OCI-LY1 (cell line): ENCODE results near the gene CNTROB.

Experiments used
- H2AFZ ChIP-seq: fragments of 200-600 bp; sonication (generic), shearing (Covaris generic); 2 replicates; pipeline ENCODE4 v1.6.0; 2014; ENCODE audit warnings: antibody characterized with exemption, mild to moderate bottlenecking, low read length
- H3F3A ChIP-seq: fragments of 200-600 bp; sonication (generic), shearing (Covaris generic); 2 replicates; pipeline ENCODE4 v1.6.0; 2014; ENCODE audit warnings: mild to moderate bottlenecking, antibody characterized with exemption, low read length, moderate library complexity; ENCODE audit not compliant: insufficient read depth
- H3K27ac ChIP-seq: fragments of 200-600 bp; sonication (generic); 2 replicates; pipeline ENCODE4 v1.5.1; 2014; ENCODE audit warnings: low read length, mixed run types, mild to moderate bottlenecking, low read depth; ENCODE audit not compliant: poor library complexity, severe bottlenecking
- H3K27me3 ChIP-seq: fragments of 200-600 bp; sonication (generic); 2 replicates; pipeline ENCODE4 v1.6.0; 2014; ENCODE audit warnings: antibody characterized with exemption, mild to moderate bottlenecking, low read length, moderate library complexity; ENCODE audit not compliant: insufficient read depth
- H3K36me3 ChIP-seq: fragments of 200-600 bp; sonication (generic); 2 replicates; pipeline ENCODE4 v1.6.1; 2014; ENCODE audit warnings: mild to moderate bottlenecking, antibody characterized with exemption, low read length, moderate library complexity, mixed read lengths; ENCODE audit not compliant: insufficient read depth
- H3K4me1 ChIP-seq: fragments of 200-600 bp; sonication (generic); 2 replicates; pipeline ENCODE4 v1.5.1; 2014; ENCODE audit warnings: mild to moderate bottlenecking, low read length, moderate library complexity; ENCODE audit not compliant: insufficient read depth, severe bottlenecking
- H3K4me2 ChIP-seq: fragments of 200-600 bp; sonication (generic), shearing (Covaris generic); 2 replicates; pipeline ENCODE4 v1.6.1; 2014; ENCODE audit warnings: low read length
- H3K4me3 ChIP-seq: fragments of 200-600 bp; sonication (generic); 2 replicates; pipeline ENCODE4 v1.5.1; 2014; ENCODE audit warnings: low read length, low read depth, mild to moderate bottlenecking, mixed read lengths; ENCODE audit not compliant: poor library complexity, severe bottlenecking
- H3K79me2 ChIP-seq: fragments of 200-600 bp; shearing (Covaris generic); 2 replicates; pipeline ENCODE4 v1.6.1; 2016; ENCODE audit warnings: mixed run types, low read length, mixed read lengths; ENCODE audit not compliant: insufficient read depth
- H3K9ac ChIP-seq: fragments of 200-600 bp; sonication (generic), shearing (Covaris generic); 2 replicates; pipeline ENCODE4 v1.6.1; 2014; ENCODE audit warnings: mild to moderate bottlenecking, low read length, mixed read lengths
- H3K9me2 ChIP-seq: fragments of 200-600 bp; sonication (generic), shearing (Covaris generic); 2 replicates; pipeline ENCODE4 v1.6.1; 2014; ENCODE audit warnings: low read depth, mild to moderate bottlenecking, low read length, mixed read lengths
- H3K9me3 ChIP-seq: fragments of 200-600 bp; shearing (Covaris generic); 2 replicates; pipeline ENCODE4 v1.6.1; 2014; ENCODE audit warnings: low read length, mixed read lengths
- H4K20me1 ChIP-seq: fragments of 200-600 bp; sonication (generic), shearing (Covaris generic); 2 replicates; pipeline ENCODE4 v1.6.0; 2016; ENCODE audit warnings: mild to moderate bottlenecking, low read length; ENCODE audit not compliant: insufficient read depth
- CTCF ChIP-seq: fragments of 200-600 bp; sonication (generic), shearing (Covaris generic); IDR thresholded peaks from 2 replicates; pipeline ENCODE4 v1.5.1; 2017; ENCODE audit warnings: mild to moderate bottlenecking, antibody characterized with exemption, low read length, moderate library complexity, mixed read lengths
- EZH2 ChIP-seq: fragments of 200-600 bp; sonication (generic), shearing (Covaris generic); IDR thresholded peaks from 2 replicates; pipeline ENCODE4 v1.8.0; 2017; ENCODE audit warnings: borderline replicate concordance, mixed run types, mild to moderate bottlenecking, antibody characterized with exemption, low read length, moderate library complexity, mixed read lengths

The CNTROB gene

GRCh38 chr17:7883781-7884386, 48.1 kb upstream of the CNTROB start:
- H3K9ac ChIP-seq = peak overlapping the region; percentile 81
- peaks cover 66% of the 10 kb centered on the region for H3K4me1 ChIP-seq
- H3K4me3 ChIP-seq = peak overlapping the region; percentile 60
- peaks cover 22% of the 10 kb centered on the region; the same call in 1 of the 2 replicates for H3K36me3 ChIP-seq
- peaks cover 12% of the 10 kb centered on the region; the same call in 1 of the 2 replicates for H3F3A ChIP-seq
- no peaks in the 10 kb centered on the region for H3K9me2 ChIP-seq
- TF ChIP-seq CTCF (no peak), EZH2 (no peak)
- H4K20me1 ChIP-seq = no peaks in the 10 kb centered on the region
- no peak overlapping the region for H2AFZ ChIP-seq
- no peaks in the 10 kb centered on the region for H3K27me3 ChIP-seq
- H3K4me2 ChIP-seq = peak overlapping the region; percentile 85
- H3K9me3 ChIP-seq = no peaks in the 10 kb centered on the region
- peaks cover 21% of the 10 kb centered on the region for H3K79me2 ChIP-seq
- H3K27ac ChIP-seq = peak overlapping the region; percentile 97

GRCh38 chr17:7884581-7885366, 47.2 kb upstream of the CNTROB start:
- H3K36me3 ChIP-seq = peaks cover 24% of the 10 kb centered on the region; the same call in 1 of the 2 replicates
- H3K27ac ChIP-seq = peak overlapping the region; percentile 97
- no peak for TF ChIP-seq EZH2
- no peak for TF ChIP-seq CTCF
- no peak overlapping the region for H2AFZ ChIP-seq
- H3K4me1 ChIP-seq = peaks cover 65% of the 10 kb centered on the region
- H3K9me2 ChIP-seq = no peaks in the 10 kb centered on the region
- H3K27me3 ChIP-seq = no peaks in the 10 kb centered on the region
- peaks cover 21% of the 10 kb centered on the region for H3K79me2 ChIP-seq
- no peaks in the 10 kb centered on the region for H4K20me1 ChIP-seq
- H3K9ac ChIP-seq = peak overlapping the region; percentile 98
- no peaks in the 10 kb centered on the region for H3K9me3 ChIP-seq
- H3K4me3 ChIP-seq = peak overlapping the region; percentile 98
- H3F3A ChIP-seq = peaks cover 12% of the 10 kb centered on the region; the same call in 1 of the 2 replicates
- H3K4me2 ChIP-seq = no peak overlapping the region

- no peaks in the 10 kb centered on the region for H3K9me3 ChIP-seq
- TF ChIP-seq EZH2 = no peak
- no peak for TF ChIP-seq CTCF
- H2AFZ ChIP-seq = no peak overlapping the region
- H3K79me2 ChIP-seq = peaks cover 21% of the 10 kb centered on the region
- peak overlapping the region; percentile 92 for H3K4me2 ChIP-seq
- no peaks in the 10 kb centered on the region for H3K9me2 ChIP-seq
- H3K9ac ChIP-seq = peak overlapping the region; percentile 98
- peak overlapping the region; percentile 98 for H3K4me3 ChIP-seq
- H3K27ac ChIP-seq = peak overlapping the region; percentile 90
- H3K36me3 ChIP-seq = peaks cover 24% of the 10 kb centered on the region; the same call in 1 of the 2 replicates
- H3K4me1 ChIP-seq = peaks cover 57% of the 10 kb centered on the region
- peaks cover 6% of the 10 kb centered on the region; the same call in 1 of the 2 replicates for H3F3A ChIP-seq
- H4K20me1 ChIP-seq = no peaks in the 10 kb centered on the region
- H3K27me3 ChIP-seq = no peaks in the 10 kb centered on the region
Measured at GRCh38 chr17:7885367-7886226, 46.4 kb upstream of the CNTROB start.
